ENCODE results near the gene RABGGTA. TPM values are rescaled to one million over a fixed set of nuclear protein-coding genes. Genes with fewer than 3 reads are reported as not detected.
A peak's percentile ranks its signal among the peaks of the same experiment; 100 is the strongest.

Gene RABGGTA
- total and polyA plus RNA-seq, 10 of the 15 experiments (the other 5 are each of a cell fraction or from before 2014, with no cell fraction given): 19.1 to 75.6 (median 46.9) TPM

DNA sequence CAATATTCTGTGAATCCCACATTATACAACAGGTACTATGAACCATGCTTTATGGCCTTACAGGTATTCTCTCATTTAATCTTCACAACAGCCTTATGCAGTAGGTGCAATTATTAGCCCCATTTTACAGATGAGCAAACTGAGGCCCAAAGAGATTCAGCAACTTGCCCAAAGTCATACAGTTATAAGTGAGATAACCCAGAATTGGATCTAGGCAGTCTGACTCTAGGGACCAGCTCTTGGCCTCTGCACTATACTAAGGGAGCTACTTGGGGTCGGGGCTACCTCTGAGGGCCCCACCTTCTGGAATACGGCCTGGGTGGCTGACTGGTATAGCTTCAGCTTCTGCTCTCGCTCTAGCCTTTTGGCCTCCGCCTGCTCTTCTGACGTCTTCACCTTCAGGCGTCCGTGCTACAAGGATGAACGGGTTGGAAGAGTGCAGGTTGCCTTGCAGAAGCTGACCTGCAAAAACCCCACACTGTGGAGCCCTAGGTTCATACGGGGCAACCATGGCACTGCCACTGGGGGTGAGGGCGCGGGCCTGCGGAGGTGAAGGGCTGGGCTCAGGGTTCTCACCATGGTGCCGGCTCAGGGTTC lies 762 bp downstream of the RABGGTA start:
- DNase-seq (ENCODE audit: low read depth, low spot score): no peak
- Histone ChIP-seq H3K9me3 (replicated peaks; ENCODE audit: control insufficient read depth, insufficient read depth, low read length) (no peaks in the 10 kb centered on the region), H3K4me2 (ENCODE audit: control insufficient read depth, insufficient read depth) (peak overlapping the region; percentile 35), H3K36me3 (ENCODE audit: control insufficient read depth in 2 of 2, insufficient read depth in 2 of 2, low read length in 1 of 2) (peaks cover 3 to 18% of the 10 kb centered on the region in 2 experiments; a peak in 3 of 4 replicates), H2AFZ (ENCODE audit: control insufficient read depth, low read depth, low read length) (peak overlapping the region; percentile 91), H3K9ac (ENCODE audit: control insufficient read depth, insufficient read depth, low read length) (peak overlapping the region; percentile 99), H3K27ac (ENCODE audit: control insufficient read depth, insufficient read depth) (peak overlapping the region; percentile 99), H3K4me3 (peak overlapping the region; percentile 88), H4K20me1 (ENCODE audit: control insufficient read depth, insufficient read depth) (no peaks in the 10 kb centered on the region), H3K27me3 (replicated peaks in 1 of 2; ENCODE audit: control insufficient read depth in 2 of 2, insufficient read depth in 2 of 2, low read length in 1 of 2) (no peaks in the 10 kb centered on the region), H3K4me1 (ENCODE audit: control insufficient read depth, insufficient read depth, low read length) (peaks cover 25% of the 10 kb centered on the region), H3K79me2 (ENCODE audit: control insufficient read depth, insufficient read depth, low read length) (peaks cover 13% of the 10 kb centered on the region)
- intact Hi-C loops (cut with micrococcal nuclease; ENCODE audit: unreplicated experiment) (loop anchor here (1.0 to 2.0 kb wide), 4 partner anchors 23 to 54 kb away; partner anchors contain the start of genes MDP1 and TINF2), in situ Hi-C loops (cut with MboI) (no loop called here)
- WGBS (ENCODE audit: insufficient coverage, insufficient replicate concordance, low lambda C conversion rate, missing lambda C conversion rate): 3% methylated on average over 13 of the region's 13 CpGs
- TF ChIP-seq ATF2 (IDR thresholded peaks at IDR 0.05; ENCODE audit: low read length) (no peak), CBX3 (IDR thresholded peaks at IDR 0.05; ENCODE audit: borderline replicate concordance, low read depth) (no peak), NR2F1 (conservative IDR thresholded peaks at IDR 0.05) (no peak), HDGF (IDR thresholded peaks at IDR 0.05) (0 out of 2 replicates have a peak, but pooled peaks have one; percentile 53), USF2 (IDR thresholded peaks at IDR 0.05; ENCODE audit: borderline replicate concordance, low read depth, low read length) (no peak), RAD51 (IDR thresholded peaks at IDR 0.05) (no peak), TARDBP (IDR thresholded peaks at IDR 0.05; ENCODE audit: borderline replicate concordance) (no peak), ESRRA (IDR thresholded peaks at IDR 0.05; ENCODE audit: low read length) (no peak), ZZZ3 (IDR thresholded peaks at IDR 0.05; ENCODE audit: control insufficient read depth, insufficient read length, low read depth) (no peak)
- ChIA-PET CTCF (interaction anchor here (0.6 to 17.1 kb wide), 18 partner anchors 9 to 160 kb away, joined by 3 to 269 read pairs (median 4); partner anchors contain the start of genes CBLN3, CHMP4A, CIDEB and DHRS1), SMC1A (ENCODE audit: uncharacterized antibody, unreplicated experiment) (interaction anchor here (1.0 to 8.9 kb wide), 14 partner anchors 9 to 172 kb away, joined by 3 to 141 read pairs (median 5); partner anchors contain the start of genes DCAF11, DHRS1, IPO4 and NOP9), POLR2A (interaction anchor here (0.5 to 10.9 kb wide), 15 partner anchors 9 to 160 kb away, joined by 3 to 171 read pairs (median 5); partner anchors contain the start of genes DHRS1, MDP1, NOP9 and PSME1), RAD21 (ENCODE audit: unreplicated experiment) (interaction anchor here (1.0 to 5.6 kb wide), 11 partner anchors 9 to 124 kb away, joined by 3 to 59 read pairs (median 7); partner anchors contain the start of genes CIDEB, IPO4, IRF9 and PSME2)
- FAIRE-seq: no peak
- BruUV-seq (replicated peaks): no TSS peak
- ATAC-seq: peak; percentile 14

Measured in GM12878 (cell line).